Neutrophil (primary cell): ENCODE data around the gene PLCH2.

Experiments
- H3K27ac ChIP-seq: fragments of 200-600 bp; sonication (generic); 2 replicates; pipeline ENCODE4 v1.5.1; 2016; ENCODE audit warnings: mild to moderate bottlenecking, moderate library complexity
- H3K27me3 ChIP-seq: fragments of 200-600 bp; sonication (generic); 2 replicates; pipeline ENCODE4 v1.6.0; 2016; ENCODE audit warnings: mild to moderate bottlenecking
- H3K36me3 ChIP-seq: fragments of 200-600 bp; sonication (generic); 2 replicates; pipeline ENCODE4 v1.5.1; 2017
- H3K4me1 ChIP-seq, 2 experiments: fragments of 200-600 bp in 1 of 2; sonication (generic) in 1 of 2; 1 replicate in 1 of 2; 2 replicates in 1 of 2; pipeline versions ENCODE4 v1.5.1 to v1.6.1; 2013 to 2016; ENCODE audit warnings: low read depth in 1 of 2, low read length in 1 of 2, mild to moderate bottlenecking in 1 of 2, moderate library complexity in 1 of 2; ENCODE audit not compliant: control insufficient read depth in 1 of 2, insufficient read depth in 1 of 2
- H3K4me3 ChIP-seq, 2 experiments: fragments of 200-600 bp in 1 of 2; sonication (generic) in 1 of 2; 1 replicate in 1 of 2; 2 replicates in 1 of 2; pipeline ENCODE4 v1.5.1; 2013 to 2016; ENCODE audit warnings: low read depth in 1 of 2, low read length in 1 of 2, mild to moderate bottlenecking in 1 of 2, moderate library complexity in 1 of 2
- H3K9me3 ChIP-seq: fragments of 200-600 bp; sonication (generic); 2 replicates; pipeline ENCODE4 v1.5.1; 2016
- TF ChIP-seq, protein P1 (sequence below): fragments of 200-600 bp; sonication (generic); IDR thresholded peaks from 2 replicates; pipeline ENCODE4 v1.5.1; 2016; ENCODE audit warnings: antibody characterized with exemption

PLCH2 gene

DNA sequence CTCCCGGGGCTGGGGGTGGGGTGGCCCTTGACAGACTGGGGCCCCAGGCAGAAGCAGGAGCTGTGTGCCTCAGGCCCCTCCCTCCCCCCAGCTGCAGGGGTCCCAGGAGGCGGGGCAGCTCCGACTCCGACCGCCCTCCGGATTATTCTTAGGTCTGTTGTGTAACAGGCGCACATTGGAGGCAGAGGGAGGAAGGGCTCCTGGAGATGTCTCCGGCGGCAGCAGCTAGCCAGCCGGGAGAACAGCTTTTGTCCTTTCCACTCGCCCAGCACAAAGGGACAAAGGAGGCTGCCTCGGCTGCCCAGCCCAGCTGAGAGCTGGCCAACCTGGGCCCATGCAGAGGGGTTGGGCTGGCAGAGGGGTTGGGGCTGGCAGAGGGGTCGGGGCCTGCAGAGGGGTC, 29.7 kb upstream of the PLCH2 start:
- no peak overlapping the region for H3K27ac ChIP-seq
- TF ChIP-seq, protein P1, sequence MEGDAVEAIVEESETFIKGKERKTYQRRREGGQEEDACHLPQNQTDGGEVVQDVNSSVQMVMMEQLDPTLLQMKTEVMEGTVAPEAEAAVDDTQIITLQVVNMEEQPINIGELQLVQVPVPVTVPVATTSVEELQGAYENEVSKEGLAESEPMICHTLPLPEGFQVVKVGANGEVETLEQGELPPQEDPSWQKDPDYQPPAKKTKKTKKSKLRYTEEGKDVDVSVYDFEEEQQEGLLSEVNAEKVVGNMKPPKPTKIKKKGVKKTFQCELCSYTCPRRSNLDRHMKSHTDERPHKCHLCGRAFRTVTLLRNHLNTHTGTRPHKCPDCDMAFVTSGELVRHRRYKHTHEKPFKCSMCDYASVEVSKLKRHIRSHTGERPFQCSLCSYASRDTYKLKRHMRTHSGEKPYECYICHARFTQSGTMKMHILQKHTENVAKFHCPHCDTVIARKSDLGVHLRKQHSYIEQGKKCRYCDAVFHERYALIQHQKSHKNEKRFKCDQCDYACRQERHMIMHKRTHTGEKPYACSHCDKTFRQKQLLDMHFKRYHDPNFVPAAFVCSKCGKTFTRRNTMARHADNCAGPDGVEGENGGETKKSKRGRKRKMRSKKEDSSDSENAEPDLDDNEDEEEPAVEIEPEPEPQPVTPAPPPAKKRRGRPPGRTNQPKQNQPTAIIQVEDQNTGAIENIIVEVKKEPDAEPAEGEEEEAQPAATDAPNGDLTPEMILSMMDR, result no peak
- H3K27me3 ChIP-seq, result peaks cover 58% of the 10 kb centered on the region
- H3K36me3 ChIP-seq, result no peaks in the 10 kb centered on the region
- H3K4me3 ChIP-seq, result no peak overlapping the region
- no peaks in the 10 kb centered on the region for H3K4me1 ChIP-seq
- no peaks in the 10 kb centered on the region for H3K9me3 ChIP-seq

DNA sequence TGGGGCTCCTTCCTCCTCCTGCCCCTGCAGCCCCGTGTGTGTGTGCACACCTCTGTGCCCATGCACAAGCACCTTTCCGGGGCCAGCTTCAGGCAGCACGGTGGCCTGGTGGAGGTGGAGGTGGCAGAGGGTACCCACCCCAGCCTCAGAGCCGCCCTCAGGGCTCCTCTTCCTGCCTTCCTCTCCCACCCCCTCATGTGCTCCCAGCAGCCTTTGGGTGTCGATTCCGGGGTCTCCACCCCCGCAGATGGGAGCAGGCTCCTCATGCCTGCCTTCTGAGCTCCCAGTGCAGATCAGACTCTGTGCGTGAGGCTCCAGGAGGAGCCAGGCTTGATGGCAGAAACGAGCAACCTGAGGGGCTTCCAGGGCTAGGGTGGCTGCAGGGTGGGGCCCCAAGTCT, 29.2 kb upstream of the PLCH2 start:
- Histone ChIP-seq H3K27me3 (peaks cover 57% of the 10 kb centered on the region), H3K9me3 (no peaks in the 10 kb centered on the region), H3K27ac (no peak overlapping the region), H3K4me3 (no peak overlapping the region), H3K4me1 (no peaks in the 10 kb centered on the region), H3K36me3 (no peaks in the 10 kb centered on the region)
- TF ChIP-seq, protein P1, result no peak

GRCh38 chr1:2447276-2448097, 28.6 kb upstream of the PLCH2 start:
- TF ChIP-seq, protein P1, result no peak
- Histone ChIP-seq H3K4me1 (no peaks in the 10 kb centered on the region), H3K9me3 (no peaks in the 10 kb centered on the region), H3K27me3 (peaks cover 56% of the 10 kb centered on the region), H3K27ac (no peak overlapping the region), H3K36me3 (no peaks in the 10 kb centered on the region), H3K4me3 (no peak overlapping the region)

- Histone ChIP-seq H3K4me3 (no peak overlapping the region), H3K27ac (no peak overlapping the region), H3K36me3 (no peaks in the 10 kb centered on the region), H3K4me1 (no peaks in the 10 kb centered on the region), H3K27me3 (peaks cover 50% of the 10 kb centered on the region), H3K9me3 (no peaks in the 10 kb centered on the region)
- TF ChIP-seq, protein P1, result no peak
Measured at GRCh38 chr1:2448098-2448445, 28.0 kb upstream of the PLCH2 start.

- H3K9me3 ChIP-seq, result no peaks in the 10 kb centered on the region
- peaks cover 33% of the 10 kb centered on the region for H3K27me3 ChIP-seq
- H3K36me3 ChIP-seq, result no peaks in the 10 kb centered on the region
- no peak overlapping the region for H3K4me3 ChIP-seq
- TF ChIP-seq, protein P1, result no peak
- no peak overlapping the region for H3K27ac ChIP-seq
- H3K4me1 ChIP-seq, result no peaks in the 10 kb centered on the region
Measured at GRCh38 chr1:2449636-2450454, 26.2 kb upstream of the PLCH2 start.
